PC-3 (cell line): ENCODE data around the gene RMP24.

Source experiments
- ATAC-seq: fragments of 200-7000 bp; cut with Tn5 transposase; 2 replicates; pipeline ENCODE4 v1.9.1; 2020; ENCODE audit warnings: mild to moderate bottlenecking, moderate library complexity
- BruUV-seq: library from RNA; stranded (reverse); fragments of 400-500 nt; replicated peaks from 2 replicates; lab custom pipeline; 2021; lab: Mats Ljungman, UMichigan
- CTCF ChIA-PET: fragments of 300-600 bp; sonication (Branson Sonifier 250); formaldehyde crosslinking; loops from one replicate; lab custom pipeline; 2022; ENCODE audit warnings: antibody characterized with exemption; lab: Charles Lee
- POLR2A ChIA-PET: fragments of 300-600 bp; sonication (Branson Sonifier 250); formaldehyde crosslinking; loops from one replicate; lab custom pipeline; 2022; ENCODE audit warnings: antibody characterized with exemption; ENCODE audit not compliant: unreplicated experiment; lab: Charles Lee
- DNase-seq: peaks from one replicate; pipeline ENCODE4 v3.0.0-alpha.2; 2015
- H2AFZ ChIP-seq: fragments of 300-600 bp; sonication (generic); 2 replicates; pipeline ENCODE4 v1.6.0; 2016; ENCODE audit warnings: antibody characterized with exemption, low read length
- H3F3A ChIP-seq: fragments of 300-600 bp; sonication (generic); one replicate; pipeline ENCODE4 v1.6.0; 2017; ENCODE audit warnings: antibody characterized with exemption, low read length, control low read depth, mild to moderate bottlenecking; ENCODE audit not compliant: unreplicated experiment
- H3K27ac ChIP-seq: fragments of 300-600 bp; sonication (generic); 2 replicates; pipeline ENCODE4 v1.5.1; 2016; ENCODE audit warnings: mild to moderate bottlenecking, low read length
- H3K27me3 ChIP-seq: fragments of 300-600 bp; sonication (generic); 2 replicates; pipeline ENCODE4 v1.6.1; 2016; ENCODE audit warnings: low read length, mixed read lengths
- H3K36me3 ChIP-seq: fragments of 300-600 bp; sonication (generic); 2 replicates; pipeline ENCODE4 v1.6.1; 2016; ENCODE audit warnings: low read depth, mixed run types, low read length, mixed read lengths
- H3K4me1 ChIP-seq: fragments of 300-600 bp; sonication (generic); 2 replicates; pipeline ENCODE4 v1.5.1; 2016; ENCODE audit warnings: low read length; ENCODE audit not compliant: insufficient read depth
- H3K4me2 ChIP-seq: fragments of 300-600 bp; sonication (generic); 2 replicates; pipeline ENCODE4 v1.6.0; 2016; ENCODE audit warnings: low read length
- H3K4me3 ChIP-seq: fragments of 300-600 bp; sonication (generic); 2 replicates; pipeline ENCODE4 v1.5.1; 2016; ENCODE audit warnings: mild to moderate bottlenecking, low read length, mixed read lengths
- H3K79me2 ChIP-seq: fragments of 300-600 bp; sonication (generic); 2 replicates; pipeline ENCODE4 v1.6.1; 2017; ENCODE audit warnings: low read length, mixed read lengths
- H3K9ac ChIP-seq: fragments of 300-600 bp; sonication (generic); 2 replicates; pipeline ENCODE4 v1.6.0; 2016; ENCODE audit warnings: mild to moderate bottlenecking, low read length
- H3K9me2 ChIP-seq: fragments of 300-600 bp; sonication (generic); replicated peaks from 2 replicates; pipeline ENCODE4 v1.6.1; 2016; ENCODE audit warnings: mixed run types, low read length, mixed read lengths
- H3K9me3 ChIP-seq: fragments of 300-600 bp; sonication (generic); 2 replicates; pipeline ENCODE4 v1.6.1; 2016; ENCODE audit warnings: low read length, mixed read lengths
- H4K20me1 ChIP-seq: fragments of 300-600 bp; sonication (generic); 2 replicates; pipeline ENCODE4 v1.6.1; 2016; ENCODE audit warnings: low read length, mixed read lengths
- CTCF ChIP-seq: fragments of 300-600 bp; sonication (generic); conservative IDR thresholded peaks from 2 replicates; pipeline ENCODE4 v1.5.1; 2017; ENCODE audit warnings: antibody characterized with exemption, low read depth, mild to moderate bottlenecking, low read length
- EZH2 ChIP-seq: fragments of 300-600 bp; sonication (generic); IDR thresholded peaks from one replicate; pipeline ENCODE4 v1.6.1; 2017; ENCODE audit warnings: antibody characterized with exemption, mild to moderate bottlenecking, low read length; ENCODE audit not compliant: unreplicated experiment
- EZH2phosphoT487 ChIP-seq: fragments of 300-600 bp; sonication (generic); IDR thresholded peaks from 2 replicates; pipeline ENCODE4 v1.6.1; 2018; ENCODE audit warnings: mild to moderate bottlenecking, antibody characterized with exemption, low read length, borderline replicate concordance
- intact Hi-C: fragments of 100-400 bp; cut with micrococcal nuclease; formaldehyde crosslinking; loops from 2 replicates; pipeline ENCODE4 v1.9.0; 2023

RMP24 gene

GRCh38 chr18:36012891-36013290, 40.4 kb downstream of the RMP24 start:
- Histone ChIP-seq H3K4me1 (no peaks in the 10 kb centered on the region), H3K79me2 (no peaks in the 10 kb centered on the region), H3K27ac (no peak overlapping the region), H2AFZ (no peak overlapping the region), H3K27me3 (no peaks in the 10 kb centered on the region), H3F3A (no peaks in the 10 kb centered on the region), H3K9me2 (no peaks in the 10 kb centered on the region), H4K20me1 (no peaks in the 10 kb centered on the region), H3K9me3 (no peaks in the 10 kb centered on the region), H3K4me3 (no peak overlapping the region), H3K36me3 (no peaks in the 10 kb centered on the region), H3K4me2 (no peak overlapping the region), H3K9ac (no peak overlapping the region)
- POLR2A ChIA-PET, result no interaction called here
- CTCF ChIA-PET, result no interaction called here
- intact Hi-C loops, result loop anchor here (10.0 kb wide), 2 partner anchors 112 to 562 kb away; partner anchors contain the start of genes ELP2 and SLC39A6
- DNase-seq (no peak), ATAC-seq (no peak)
- BruUV-seq, result no TSS peak
- TF ChIP-seq EZH2phosphoT487, result no peak
- no peak for TF ChIP-seq EZH2

- TF ChIP-seq EZH2phosphoT487 (no peak), EZH2 (no peak), CTCF (no peak)
- no peak overlapping the region for H3K27ac ChIP-seq
- H3F3A ChIP-seq, result no peaks in the 10 kb centered on the region
- intact Hi-C loops, result loop anchor here (2.0 to 10.0 kb wide), 3 partner anchors 51 to 559 kb away; partner anchors contain the start of genes ELP2, RPRD1A and SLC39A6
- DNase-seq (no peak), ATAC-seq (no peak)
- no peaks in the 10 kb centered on the region for H3K27me3 ChIP-seq
- no peaks in the 10 kb centered on the region for H3K9me2 ChIP-seq
- no peaks in the 10 kb centered on the region for H3K4me1 ChIP-seq
- CTCF ChIA-PET, result no interaction called here
- no peak overlapping the region for H3K9ac ChIP-seq
- no peak overlapping the region for H3K4me2 ChIP-seq
- H3K36me3 ChIP-seq, result no peaks in the 10 kb centered on the region
- no peaks in the 10 kb centered on the region for H3K79me2 ChIP-seq
- H3K9me3 ChIP-seq, result no peaks in the 10 kb centered on the region
- no peak overlapping the region for H2AFZ ChIP-seq
- H4K20me1 ChIP-seq, result no peaks in the 10 kb centered on the region
- BruUV-seq, result no TSS peak
- POLR2A ChIA-PET, result no interaction called here
- no peak overlapping the region for H3K4me3 ChIP-seq
These were observed 43.1 kb downstream of the RMP24 start for GRCh38 chr18:36015629-36016028.

GRCh38 chr18:36017232-36017631, 44.8 kb downstream of the RMP24 start:
- ATAC-seq (no peak), DNase-seq (no peak)
- H3K9ac ChIP-seq, result no peak overlapping the region
- ChIA-PET POLR2A (no interaction called here), CTCF (interaction anchor here (0.6 kb wide), 2 partner anchors 79 to 360 kb away, joined by 3 to 4 read pairs; no protein-coding TSS in a partner anchor)
- no peak overlapping the region for H3K4me2 ChIP-seq
- H3K79me2 ChIP-seq, result no peaks in the 10 kb centered on the region
- no peaks in the 10 kb centered on the region for H3K36me3 ChIP-seq
- H3K27ac ChIP-seq, result no peak overlapping the region
- no peaks in the 10 kb centered on the region for H3K4me1 ChIP-seq
- no peaks in the 10 kb centered on the region for H4K20me1 ChIP-seq
- H3K9me2 ChIP-seq, result no peaks in the 10 kb centered on the region
- intact Hi-C loops, result loop anchor here (1.0 to 10.0 kb wide), 5 partner anchors 50 to 558 kb away; partner anchors contain the start of genes ELP2, RPRD1A and SLC39A6
- H3K27me3 ChIP-seq, result no peaks in the 10 kb centered on the region
- no TSS peak for BruUV-seq
- H3K9me3 ChIP-seq, result no peaks in the 10 kb centered on the region
- H2AFZ ChIP-seq, result no peak overlapping the region
- TF ChIP-seq EZH2phosphoT487 (no peak), EZH2 (no peak), CTCF (no peak)
- H3F3A ChIP-seq, result no peaks in the 10 kb centered on the region
- H3K4me3 ChIP-seq, result no peak overlapping the region
